ENCODE data around the gene BCL3.

DNA sequence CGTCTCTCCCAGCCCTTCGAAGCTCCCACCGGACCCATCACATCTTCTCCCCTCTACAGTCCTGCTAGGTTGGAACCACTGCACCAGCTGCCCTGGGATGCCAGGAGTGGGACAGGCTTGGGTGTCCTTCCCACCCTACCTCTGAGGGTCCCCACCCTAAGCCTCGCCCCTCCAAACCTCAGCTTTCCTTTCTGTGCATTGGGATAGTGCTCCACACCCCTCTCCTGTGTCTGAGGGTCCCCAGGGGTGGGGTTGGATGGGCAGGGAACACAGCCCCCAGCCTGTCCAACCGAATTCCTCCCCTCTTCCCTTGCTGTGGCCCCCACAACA is 1.9 kb upstream of the BCL3 start:
- TF ChIP-seq, protein P1, sequence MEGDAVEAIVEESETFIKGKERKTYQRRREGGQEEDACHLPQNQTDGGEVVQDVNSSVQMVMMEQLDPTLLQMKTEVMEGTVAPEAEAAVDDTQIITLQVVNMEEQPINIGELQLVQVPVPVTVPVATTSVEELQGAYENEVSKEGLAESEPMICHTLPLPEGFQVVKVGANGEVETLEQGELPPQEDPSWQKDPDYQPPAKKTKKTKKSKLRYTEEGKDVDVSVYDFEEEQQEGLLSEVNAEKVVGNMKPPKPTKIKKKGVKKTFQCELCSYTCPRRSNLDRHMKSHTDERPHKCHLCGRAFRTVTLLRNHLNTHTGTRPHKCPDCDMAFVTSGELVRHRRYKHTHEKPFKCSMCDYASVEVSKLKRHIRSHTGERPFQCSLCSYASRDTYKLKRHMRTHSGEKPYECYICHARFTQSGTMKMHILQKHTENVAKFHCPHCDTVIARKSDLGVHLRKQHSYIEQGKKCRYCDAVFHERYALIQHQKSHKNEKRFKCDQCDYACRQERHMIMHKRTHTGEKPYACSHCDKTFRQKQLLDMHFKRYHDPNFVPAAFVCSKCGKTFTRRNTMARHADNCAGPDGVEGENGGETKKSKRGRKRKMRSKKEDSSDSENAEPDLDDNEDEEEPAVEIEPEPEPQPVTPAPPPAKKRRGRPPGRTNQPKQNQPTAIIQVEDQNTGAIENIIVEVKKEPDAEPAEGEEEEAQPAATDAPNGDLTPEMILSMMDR (IDR thresholded peaks at IDR 0.05), result no peak
- no peak for TF ChIP-seq POLR2A (IDR thresholded peaks at IDR 0.05)

All from testis (tissue), 2 donors.